HL-60 (cell line): ENCODE data around the gene TMX3.

ENCODE experiments used
- DNase-seq, 2 experiments: peaks; one replicate each; pipeline ENCODE4 v3.0.0-alpha.2; 2010 to 2020; ENCODE audit warnings: low read depth in 1 of 2, low spot score in 1 of 2
- H3K27ac ChIP-seq: fragments of 250-450 bp; sonication (Bioruptor Pico); replicated peaks from 2 replicates; pipeline ENCODE4 v1.5.1; 2020; ENCODE audit warnings: mild to moderate bottlenecking, moderate library complexity
- H3K27me3 ChIP-seq: fragments of 250-450 bp; sonication (Bioruptor Pico); 2 replicates; pipeline ENCODE4 v1.5.1; 2021; ENCODE audit warnings: mild to moderate bottlenecking, moderate library complexity; ENCODE audit not compliant: insufficient read depth, poor library complexity, severe bottlenecking
- H3K4me3 ChIP-seq: replicated peaks from 2 replicates; pipeline ENCODE4 v1.5.1; 2011; ENCODE audit warnings: mild to moderate bottlenecking, control low read depth, low read length; ENCODE audit not compliant: insufficient read depth
- GABPA ChIP-seq: IDR thresholded peaks from 2 replicates; pipeline ENCODE4 v1.6.1; 2012; ENCODE audit warnings: low read depth
- POLR2AphosphoS5 ChIP-seq: IDR thresholded peaks from 2 replicates; pipeline ENCODE4 v1.6.1; 2012; ENCODE audit warnings: low read depth
- SPI1 ChIP-seq: IDR thresholded peaks from 2 replicates; pipeline ENCODE4 v1.6.1; 2012; ENCODE audit warnings: low read depth, mild to moderate bottlenecking, borderline replicate concordance
- TF ChIP-seq, protein P1 (sequence below): IDR thresholded peaks from one replicate; pipeline ENCODE4 v1.5.1; 2011; ENCODE audit warnings: low read length, control low read depth, inconsistent platforms; ENCODE audit not compliant: insufficient read depth
- TF ChIP-seq, protein P2 (sequence below): IDR thresholded peaks from 2 replicates; pipeline ENCODE4 v1.6.1; 2012; ENCODE audit warnings: low read depth; ENCODE audit not compliant: insufficient replicate concordance

The TMX3 gene

GRCh38 chr18:68679528-68679927 is 35.4 kb downstream of the TMX3 start:
- peak in 1 of 2 experiments; percentile 29 for DNase-seq
- TF ChIP-seq GABPA (no peak), POLR2AphosphoS5 (no peak), SPI1 (no peak)
- TF ChIP-seq, protein P1, sequence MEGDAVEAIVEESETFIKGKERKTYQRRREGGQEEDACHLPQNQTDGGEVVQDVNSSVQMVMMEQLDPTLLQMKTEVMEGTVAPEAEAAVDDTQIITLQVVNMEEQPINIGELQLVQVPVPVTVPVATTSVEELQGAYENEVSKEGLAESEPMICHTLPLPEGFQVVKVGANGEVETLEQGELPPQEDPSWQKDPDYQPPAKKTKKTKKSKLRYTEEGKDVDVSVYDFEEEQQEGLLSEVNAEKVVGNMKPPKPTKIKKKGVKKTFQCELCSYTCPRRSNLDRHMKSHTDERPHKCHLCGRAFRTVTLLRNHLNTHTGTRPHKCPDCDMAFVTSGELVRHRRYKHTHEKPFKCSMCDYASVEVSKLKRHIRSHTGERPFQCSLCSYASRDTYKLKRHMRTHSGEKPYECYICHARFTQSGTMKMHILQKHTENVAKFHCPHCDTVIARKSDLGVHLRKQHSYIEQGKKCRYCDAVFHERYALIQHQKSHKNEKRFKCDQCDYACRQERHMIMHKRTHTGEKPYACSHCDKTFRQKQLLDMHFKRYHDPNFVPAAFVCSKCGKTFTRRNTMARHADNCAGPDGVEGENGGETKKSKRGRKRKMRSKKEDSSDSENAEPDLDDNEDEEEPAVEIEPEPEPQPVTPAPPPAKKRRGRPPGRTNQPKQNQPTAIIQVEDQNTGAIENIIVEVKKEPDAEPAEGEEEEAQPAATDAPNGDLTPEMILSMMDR: no peak
- TF ChIP-seq, protein P2, sequence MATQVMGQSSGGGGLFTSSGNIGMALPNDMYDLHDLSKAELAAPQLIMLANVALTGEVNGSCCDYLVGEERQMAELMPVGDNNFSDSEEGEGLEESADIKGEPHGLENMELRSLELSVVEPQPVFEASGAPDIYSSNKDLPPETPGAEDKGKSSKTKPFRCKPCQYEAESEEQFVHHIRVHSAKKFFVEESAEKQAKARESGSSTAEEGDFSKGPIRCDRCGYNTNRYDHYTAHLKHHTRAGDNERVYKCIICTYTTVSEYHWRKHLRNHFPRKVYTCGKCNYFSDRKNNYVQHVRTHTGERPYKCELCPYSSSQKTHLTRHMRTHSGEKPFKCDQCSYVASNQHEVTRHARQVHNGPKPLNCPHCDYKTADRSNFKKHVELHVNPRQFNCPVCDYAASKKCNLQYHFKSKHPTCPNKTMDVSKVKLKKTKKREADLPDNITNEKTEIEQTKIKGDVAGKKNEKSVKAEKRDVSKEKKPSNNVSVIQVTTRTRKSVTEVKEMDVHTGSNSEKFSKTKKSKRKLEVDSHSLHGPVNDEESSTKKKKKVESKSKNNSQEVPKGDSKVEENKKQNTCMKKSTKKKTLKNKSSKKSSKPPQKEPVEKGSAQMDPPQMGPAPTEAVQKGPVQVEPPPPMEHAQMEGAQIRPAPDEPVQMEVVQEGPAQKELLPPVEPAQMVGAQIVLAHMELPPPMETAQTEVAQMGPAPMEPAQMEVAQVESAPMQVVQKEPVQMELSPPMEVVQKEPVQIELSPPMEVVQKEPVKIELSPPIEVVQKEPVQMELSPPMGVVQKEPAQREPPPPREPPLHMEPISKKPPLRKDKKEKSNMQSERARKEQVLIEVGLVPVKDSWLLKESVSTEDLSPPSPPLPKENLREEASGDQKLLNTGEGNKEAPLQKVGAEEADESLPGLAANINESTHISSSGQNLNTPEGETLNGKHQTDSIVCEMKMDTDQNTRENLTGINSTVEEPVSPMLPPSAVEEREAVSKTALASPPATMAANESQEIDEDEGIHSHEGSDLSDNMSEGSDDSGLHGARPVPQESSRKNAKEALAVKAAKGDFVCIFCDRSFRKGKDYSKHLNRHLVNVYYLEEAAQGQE: no peak
- no peak overlapping the region for H3K27ac ChIP-seq
- H3K27me3 ChIP-seq: no peaks in the 10 kb centered on the region
- no peak overlapping the region for H3K4me3 ChIP-seq

DNA sequence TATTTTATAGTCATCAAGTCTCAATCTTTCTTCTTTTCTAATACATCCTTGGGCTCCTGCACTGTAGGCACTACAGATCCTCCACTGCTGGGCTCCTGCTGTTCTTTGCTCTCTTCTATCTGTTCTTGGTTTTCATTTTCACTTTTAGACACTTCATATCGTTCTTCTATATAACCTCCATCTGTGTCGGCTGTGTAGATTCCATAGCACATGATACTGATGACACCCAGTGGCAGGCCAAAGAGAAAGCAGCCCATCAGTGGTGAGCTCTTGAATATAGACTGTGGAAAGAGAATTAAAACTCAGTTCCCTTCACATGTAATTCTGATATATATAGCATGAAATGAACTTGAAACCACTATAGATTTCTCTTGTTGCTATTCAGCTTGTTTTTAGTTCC is 38.0 kb downstream of the TMX3 start:
- Histone ChIP-seq H3K4me3 (no peak overlapping the region), H3K27me3 (no peaks in the 10 kb centered on the region), H3K27ac (no peak overlapping the region)
- DNase-seq: no peak
- no peak for TF ChIP-seq SPI1
- TF ChIP-seq, protein P1: no peak
- no peak for TF ChIP-seq GABPA
- TF ChIP-seq, protein P2: no peak
- TF ChIP-seq POLR2AphosphoS5: no peak

- no peak for DNase-seq
- no peak overlapping the region for H3K4me3 ChIP-seq
- no peak overlapping the region for H3K27ac ChIP-seq
- TF ChIP-seq POLR2AphosphoS5: no peak
- no peak for TF ChIP-seq GABPA
- TF ChIP-seq, protein P1: no peak
- TF ChIP-seq, protein P2: no peak
- TF ChIP-seq SPI1: no peak
- H3K27me3 ChIP-seq: no peaks in the 10 kb centered on the region
These were observed 47.8 kb downstream of the TMX3 start for GRCh38 chr18:68667121-68667520.
